OCI-LY1 (cell line): ENCODE results near the gene SFT2D3.

Source experiments
- CTCF ChIP-seq: fragments of 200-600 bp; sonication (generic), shearing (Covaris generic); IDR thresholded peaks from 2 replicates; pipeline ENCODE4 v1.5.1; 2017; ENCODE audit warnings: mild to moderate bottlenecking, antibody characterized with exemption, low read length, moderate library complexity, mixed read lengths
- EZH2 ChIP-seq: fragments of 200-600 bp; sonication (generic), shearing (Covaris generic); IDR thresholded peaks from 2 replicates; pipeline ENCODE4 v1.8.0; 2017; ENCODE audit warnings: borderline replicate concordance, mixed run types, mild to moderate bottlenecking, antibody characterized with exemption, low read length, moderate library complexity, mixed read lengths

GRCh38 chr2:127652786-127653357 lies 48.4 kb upstream of the SFT2D3 start:
- no peak for TF ChIP-seq CTCF
- no peak for TF ChIP-seq EZH2
